ENCODE results near the gene NCLN. TPM values are rescaled to one million over a fixed set of nuclear protein-coding genes. Genes with fewer than 3 reads are reported as not detected.
"Not testable (repeated sequence)": the region's sequence is repeated elsewhere in the genome, so short reads cannot be mapped to it uniquely, and the experiment has no call there.

NCLN gene
- total RNA-seq, 1 experiment from 2014 or later = 143 TPM

DNA sequence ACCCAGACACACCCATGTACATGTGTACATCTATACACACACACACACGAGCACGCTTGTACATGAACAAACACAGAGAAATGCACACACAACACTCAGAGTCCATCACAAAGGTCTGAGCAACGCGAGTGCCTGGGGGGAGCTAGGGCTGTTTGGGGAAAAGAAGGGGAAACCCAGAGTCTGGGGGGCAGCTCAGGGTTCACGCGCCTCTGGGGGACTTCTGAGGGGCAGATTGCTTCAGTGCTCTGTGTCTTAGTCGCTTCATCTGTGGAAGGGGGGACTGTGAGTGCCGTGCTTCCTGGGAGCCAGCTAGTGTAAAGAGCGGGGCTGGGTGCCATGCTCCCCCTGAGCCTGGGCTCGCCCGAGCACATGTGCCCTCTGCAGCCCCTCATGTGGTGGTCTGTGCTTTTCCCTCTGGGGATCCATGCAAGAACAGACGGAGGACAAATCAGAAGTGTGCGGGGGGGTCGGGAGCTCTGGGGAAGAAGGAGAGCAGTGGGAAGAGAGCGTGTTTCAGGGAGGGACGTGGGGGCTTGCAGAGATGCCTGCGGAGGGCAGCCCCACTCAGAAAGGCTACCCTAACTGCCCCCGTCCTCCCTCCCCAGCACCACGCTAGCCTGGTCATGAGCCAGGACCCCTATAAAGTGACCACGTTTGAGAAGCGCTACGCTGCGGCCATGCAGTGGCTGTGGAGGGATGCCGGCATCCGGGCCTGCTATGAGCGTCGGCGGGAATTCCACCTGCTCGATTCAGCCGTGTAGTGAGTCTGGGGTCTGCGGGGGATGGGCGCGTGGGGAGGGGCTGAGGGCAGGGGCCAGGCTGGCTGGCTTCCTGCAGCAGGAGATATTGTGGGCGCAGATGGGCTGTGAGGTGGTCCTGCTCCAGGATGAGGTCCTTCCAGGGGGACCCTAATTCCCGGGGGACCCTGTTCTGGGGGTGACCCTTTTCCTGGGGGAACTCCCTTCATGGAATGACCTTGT, 35.9 kb upstream of the NCLN start:
- Histone ChIP-seq H3K4me1 (replicated peaks) (peaks cover 9% of the 10 kb centered on the region), H3K9me3 (replicated peaks) (no peaks in the 10 kb centered on the region), H3K4me3 (no peak overlapping the region), H3K27ac (no peak overlapping the region), H3K36me3 (0 out of 2 replicates have a peak, but pooled peaks cover 2% of the 10 kb centered on the region), H3K27me3 (replicated peaks) (no peaks in the 10 kb centered on the region)
- DNase-seq (ENCODE audit: low read depth in 1 of 2, low spot score in 2 of 2) = no peak

DNA sequence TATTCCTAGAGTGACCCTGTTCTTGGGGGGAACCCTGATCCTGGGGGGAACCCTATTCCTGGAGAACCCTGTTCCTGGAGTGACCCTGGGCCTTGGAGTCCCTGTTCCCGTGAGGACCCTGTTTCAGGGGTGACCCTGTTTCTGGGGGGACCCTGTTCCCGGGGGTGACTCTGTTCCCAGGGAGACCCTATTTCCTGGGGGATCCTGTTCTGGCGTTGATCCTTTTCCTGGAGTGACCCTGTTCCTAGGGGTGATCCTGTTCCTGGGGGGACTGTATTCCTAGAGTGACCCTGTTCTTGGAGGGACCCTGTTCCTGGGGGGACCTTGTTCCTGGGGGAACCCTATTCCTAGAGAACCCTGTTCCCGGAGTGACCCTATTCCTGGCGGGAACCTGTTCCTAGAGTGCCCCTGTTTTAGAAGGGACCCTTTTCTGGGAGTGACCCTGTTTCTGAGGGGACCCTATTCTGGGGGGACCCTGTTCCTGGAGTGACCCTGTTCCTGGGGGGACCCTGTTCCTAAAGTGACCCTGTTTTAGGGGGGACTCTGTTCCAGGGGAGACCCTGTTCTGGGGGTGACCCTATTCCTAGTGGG, 34.9 kb upstream of the NCLN start:
- no peak overlapping the region for H3K4me3 ChIP-seq
- no peaks in the 10 kb centered on the region for H3K27me3 ChIP-seq (replicated peaks)
- H3K4me1 ChIP-seq (replicated peaks) = peaks cover 19% of the 10 kb centered on the region
- no peaks in the 10 kb centered on the region for H3K9me3 ChIP-seq (replicated peaks)
- no peak overlapping the region for H3K27ac ChIP-seq
- DNase-seq (ENCODE audit: low read depth in 1 of 2, low spot score in 2 of 2) = no peak
- 0 out of 2 replicates have a peak, but pooled peaks cover 2% of the 10 kb centered on the region for H3K36me3 ChIP-seq

DNA sequence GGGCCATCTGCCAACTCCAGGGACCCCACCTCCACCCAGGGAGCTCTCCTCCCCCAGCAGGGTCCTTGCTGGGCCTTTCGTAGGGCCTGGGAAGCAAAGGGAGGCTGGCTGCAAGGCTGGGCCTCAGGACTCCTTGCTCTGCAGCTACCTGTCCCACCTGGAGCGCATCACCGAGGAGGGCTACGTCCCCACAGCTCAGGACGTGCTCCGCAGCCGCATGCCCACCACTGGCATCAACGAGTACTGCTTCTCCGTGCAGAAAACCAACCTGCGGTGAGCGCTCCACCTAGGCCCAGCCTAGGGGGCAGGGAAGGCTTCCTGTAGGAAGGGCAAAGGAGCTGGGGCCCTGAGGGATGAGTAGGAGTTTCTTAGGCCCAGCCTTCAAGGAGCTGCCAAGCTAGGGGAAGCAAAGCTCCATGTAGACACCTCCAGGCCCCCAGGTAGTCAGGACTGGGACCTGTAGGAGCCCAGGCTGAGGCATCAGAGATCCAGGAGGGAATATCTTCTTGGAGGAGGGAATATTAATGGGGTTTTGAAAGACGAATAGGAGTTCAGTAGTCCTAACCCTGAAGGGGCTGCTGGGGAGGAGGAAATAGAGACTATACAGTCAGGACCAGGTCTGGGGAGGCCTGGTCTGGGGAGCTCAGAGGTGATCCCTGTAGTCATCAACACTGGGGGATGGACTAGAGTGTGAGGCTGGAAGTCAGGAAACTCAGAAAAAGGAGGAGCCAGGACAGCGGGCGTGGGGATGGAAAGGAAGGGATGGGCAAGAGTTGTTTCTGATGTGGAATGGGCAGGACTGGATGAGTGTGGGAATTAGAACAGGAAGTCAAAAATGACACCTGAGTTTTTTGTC, 33.9 kb upstream of the NCLN start:
- H3K27me3 ChIP-seq (replicated peaks) = no peaks in the 10 kb centered on the region
- no peak for DNase-seq (ENCODE audit: low read depth in 1 of 2, low spot score in 2 of 2)
- 0 out of 2 replicates have a peak, but pooled peaks cover 2% of the 10 kb centered on the region for H3K36me3 ChIP-seq
- H3K27ac ChIP-seq = no peak overlapping the region
- no peak overlapping the region for H3K4me3 ChIP-seq
- H3K9me3 ChIP-seq (replicated peaks) = no peaks in the 10 kb centered on the region
- H3K4me1 ChIP-seq (replicated peaks) = peaks cover 20% of the 10 kb centered on the region

DNA sequence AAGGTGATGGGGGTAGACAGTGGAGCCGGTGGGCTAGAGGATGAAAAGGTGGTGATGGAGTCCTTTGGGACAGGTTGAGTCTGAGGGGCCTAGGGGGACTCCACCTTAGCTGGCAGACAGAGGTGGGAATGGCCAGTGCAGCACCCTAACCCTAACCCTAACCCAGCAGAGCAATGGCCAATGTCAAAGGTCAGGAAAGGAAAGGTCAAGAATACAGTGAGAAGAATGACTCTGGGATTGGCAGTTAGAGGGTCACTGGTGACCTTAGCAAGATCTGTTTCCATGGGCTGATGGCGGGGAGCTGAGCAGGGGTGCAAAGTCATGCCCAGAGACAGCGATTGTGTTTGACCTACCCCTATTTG, 33.3 kb upstream of the NCLN start:
- DNase-seq (ENCODE audit: low read depth in 1 of 2, low spot score in 2 of 2) = no peak
- H3K27ac ChIP-seq = no peak overlapping the region
- H3K27me3 ChIP-seq (replicated peaks) = no peaks in the 10 kb centered on the region
- no peak overlapping the region for H3K4me3 ChIP-seq
- H3K36me3 ChIP-seq = 0 out of 2 replicates have a peak, but pooled peaks cover 2% of the 10 kb centered on the region
- H3K4me1 ChIP-seq (replicated peaks) = peaks cover 20% of the 10 kb centered on the region
- no peaks in the 10 kb centered on the region for H3K9me3 ChIP-seq (replicated peaks)

DNA sequence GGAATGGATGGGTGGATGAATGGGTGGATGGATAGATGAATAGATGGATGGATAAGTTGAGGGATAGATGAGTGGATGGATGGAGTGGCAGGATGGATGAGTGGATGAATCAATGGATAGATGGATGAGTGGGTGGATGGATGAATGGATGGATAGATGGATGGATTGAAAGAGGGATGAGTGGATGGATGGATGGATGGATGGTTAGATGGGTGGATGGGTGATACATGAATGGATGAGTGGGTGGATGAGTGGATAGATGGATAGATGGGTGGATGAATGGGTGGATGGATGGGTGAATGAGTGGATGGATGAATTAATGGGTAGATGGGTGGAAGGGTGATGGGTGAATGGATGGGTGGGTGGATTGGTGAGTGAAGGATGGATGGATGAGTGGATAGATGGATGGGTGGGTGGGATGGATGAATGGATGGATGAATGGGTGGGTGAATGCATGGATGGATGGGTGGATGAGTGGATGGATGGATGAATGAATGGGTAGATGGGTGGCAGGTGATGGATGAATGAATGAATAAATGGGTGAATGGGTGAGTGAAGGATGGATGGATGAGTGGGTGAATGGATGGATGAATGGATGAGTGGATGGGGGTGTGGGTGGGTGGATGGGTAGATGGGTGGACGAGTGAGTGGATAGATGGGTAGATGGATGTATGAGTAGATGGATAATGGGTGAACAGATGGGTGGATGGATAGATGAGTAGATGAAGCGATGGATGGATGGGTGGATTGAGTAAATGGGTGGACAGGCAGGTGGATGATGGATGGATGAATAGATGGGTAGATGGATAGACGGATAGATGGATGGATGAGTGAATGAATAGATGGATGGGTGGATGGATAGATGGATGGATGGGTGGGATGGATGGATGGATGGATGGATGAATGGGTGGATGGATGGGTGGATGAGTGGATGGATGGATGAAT, 32.2 kb upstream of the NCLN start:
- no peak overlapping the region for H3K27ac ChIP-seq
- no peaks in the 10 kb centered on the region for H3K9me3 ChIP-seq (replicated peaks)
- DNase-seq (ENCODE audit: low read depth in 1 of 2, low spot score in 2 of 2) = no peak
- no peaks in the 10 kb centered on the region for H3K27me3 ChIP-seq (replicated peaks)
- H3K36me3 ChIP-seq = 0 out of 2 replicates have a peak, but pooled peaks cover 2% of the 10 kb centered on the region
- H3K4me3 ChIP-seq = no peak overlapping the region
- H3K4me1 ChIP-seq (replicated peaks) = peaks cover 16% of the 10 kb centered on the region

DNA sequence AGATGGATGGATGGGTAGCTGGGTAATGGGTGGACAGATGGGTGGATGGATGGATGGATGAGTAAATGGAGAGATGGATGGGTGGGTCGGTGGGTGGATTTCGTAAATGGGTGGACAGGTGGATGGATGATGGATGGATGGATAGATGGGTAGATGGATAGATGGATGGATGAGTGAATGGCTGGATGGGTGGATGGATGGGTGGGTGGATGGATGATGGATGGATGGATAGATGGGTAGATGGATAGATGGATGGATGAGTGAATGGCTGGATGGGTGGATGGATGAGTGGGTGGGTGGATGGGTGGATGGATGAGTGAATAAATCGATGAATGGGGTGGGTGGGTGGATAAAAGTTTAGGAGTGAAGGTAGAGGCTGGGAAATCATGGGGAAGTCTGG, 31.3 kb upstream of the NCLN start:
- Histone ChIP-seq H3K4me3 (peak overlapping the region; percentile 24), H3K4me1 (replicated peaks) (peaks cover 16% of the 10 kb centered on the region), H3K27ac (peak overlapping the region; percentile 94)
- H3K36me3 ChIP-seq; H3K27me3 ChIP-seq (replicated peaks); H3K9me3 ChIP-seq (replicated peaks); DNase-seq (ENCODE audit: low read depth in 1 of 2, low spot score in 2 of 2): not testable (repeated sequence)

DNA sequence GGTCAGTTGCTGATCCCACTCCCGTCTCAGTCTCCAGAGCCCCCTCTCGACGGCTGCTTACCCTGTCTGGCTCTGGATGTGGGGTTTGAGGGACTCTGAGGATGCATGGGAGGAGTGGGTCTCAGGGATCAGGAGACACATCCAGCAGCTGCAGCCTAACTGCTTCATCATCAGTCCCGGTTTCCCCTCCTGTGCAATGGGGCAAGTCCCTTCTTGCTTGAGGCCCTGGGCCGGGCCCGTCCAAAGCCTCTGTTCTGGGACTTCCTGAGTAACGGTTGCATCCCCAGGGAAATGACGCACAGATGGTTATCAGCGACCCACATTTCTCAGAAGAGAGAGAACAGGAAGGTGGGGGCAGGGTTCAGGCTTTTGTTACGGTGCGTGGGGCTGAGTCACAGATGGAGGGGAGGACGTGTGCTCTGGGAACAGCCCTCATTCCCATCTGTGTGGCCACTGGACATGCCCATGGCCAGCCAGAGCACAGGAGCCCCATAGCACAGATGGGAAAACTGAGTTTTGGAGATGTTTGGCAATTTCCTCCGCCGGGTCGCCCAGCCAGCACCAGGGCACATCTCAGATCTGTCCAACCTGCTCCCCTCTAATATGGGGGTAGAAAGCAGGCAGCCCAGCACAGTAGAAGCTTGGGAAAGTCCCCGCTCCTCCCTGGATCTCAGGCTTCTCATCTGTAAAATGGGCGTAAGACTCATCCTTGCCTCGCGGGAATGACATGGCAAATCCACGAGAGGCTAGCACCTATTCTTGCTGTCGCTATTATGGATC, 30.6 kb upstream of the NCLN start:
- Histone ChIP-seq H3K4me3 (peak overlapping the region; percentile 24), H3K27ac (peak overlapping the region; percentile 94), H3K9me3 (replicated peaks) (no peaks in the 10 kb centered on the region), H3K36me3 (0 out of 2 replicates have a peak, but pooled peaks cover 2% of the 10 kb centered on the region), H3K4me1 (replicated peaks) (peaks cover 16% of the 10 kb centered on the region), H3K27me3 (replicated peaks) (no peaks in the 10 kb centered on the region)
- DNase-seq (ENCODE audit: low read depth in 1 of 2, low spot score in 2 of 2) = peak; percentile 99 to 100

DNA sequence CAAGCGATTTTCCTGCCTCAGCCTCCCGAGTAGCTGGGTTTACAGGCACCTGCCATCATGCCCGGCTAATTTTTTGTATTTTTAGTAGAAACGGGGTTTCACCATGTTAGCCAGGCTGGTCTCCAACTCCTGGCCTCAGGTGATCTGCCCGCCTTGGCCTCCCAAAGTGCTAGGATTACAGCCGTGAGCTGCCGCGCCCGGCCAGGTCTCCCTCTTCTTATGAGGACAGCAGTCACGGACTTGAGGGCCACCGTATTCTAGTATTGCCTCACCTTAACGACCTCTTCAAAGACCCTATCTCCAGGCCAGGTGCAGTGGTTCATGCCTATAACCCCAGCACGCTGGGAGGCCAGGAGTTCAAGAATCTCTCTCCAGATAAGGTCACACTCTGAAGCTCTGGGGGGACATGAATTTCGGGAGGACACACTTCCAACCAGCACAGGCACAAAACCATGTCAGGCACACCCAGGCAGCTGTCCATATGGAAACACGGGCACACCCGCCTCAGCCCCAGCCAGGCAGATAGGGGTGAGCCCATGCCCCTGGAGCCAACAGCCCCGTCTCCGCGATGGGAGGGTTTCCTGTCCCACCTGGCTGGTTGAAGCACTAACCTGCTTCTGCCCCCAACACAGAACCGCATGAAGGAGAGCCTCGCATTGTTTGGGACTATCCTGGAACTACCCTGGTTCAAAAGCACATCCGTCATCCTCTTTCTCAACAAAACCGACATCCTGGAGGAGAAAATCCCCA, 28.5 kb upstream of the NCLN start:
- Histone ChIP-seq H3K9me3 (replicated peaks) (no peaks in the 10 kb centered on the region), H3K4me3 (no peak overlapping the region), H3K36me3 (0 out of 2 replicates have a peak, but pooled peaks cover 2% of the 10 kb centered on the region), H3K4me1 (replicated peaks) (peaks cover 16% of the 10 kb centered on the region), H3K27ac (no peak overlapping the region), H3K27me3 (replicated peaks) (no peaks in the 10 kb centered on the region)
- DNase-seq (ENCODE audit: low read depth in 1 of 2, low spot score in 2 of 2) = no peak

DNA sequence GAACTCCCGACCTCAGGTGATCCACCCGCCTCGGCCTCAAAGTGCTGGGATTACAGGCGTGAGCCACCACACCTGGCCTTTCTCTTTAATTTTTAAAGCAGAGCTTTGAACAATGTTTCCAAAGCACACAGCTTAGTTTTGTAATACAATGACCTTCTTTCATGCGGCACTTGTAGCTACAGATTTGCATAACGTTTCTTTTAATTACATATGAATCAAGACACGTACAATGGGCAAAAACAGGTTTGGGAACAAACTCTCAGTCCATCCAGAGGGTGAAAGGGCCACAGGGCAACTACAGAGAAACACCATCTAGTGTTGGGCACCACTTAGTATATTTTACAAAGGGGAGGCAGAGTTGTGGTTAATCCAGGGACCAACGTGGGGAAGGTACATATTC, 26.2 kb upstream of the NCLN start:
- Histone ChIP-seq H3K27me3 (replicated peaks) (no peaks in the 10 kb centered on the region), H3K9me3 (replicated peaks) (no peaks in the 10 kb centered on the region), H3K4me1 (replicated peaks) (peaks cover 26% of the 10 kb centered on the region), H3K36me3 (no peaks in the 10 kb centered on the region), H3K27ac (no peak overlapping the region), H3K4me3 (no peak overlapping the region)
- no peak for DNase-seq (ENCODE audit: low read depth in 1 of 2, low spot score in 2 of 2)

DNA sequence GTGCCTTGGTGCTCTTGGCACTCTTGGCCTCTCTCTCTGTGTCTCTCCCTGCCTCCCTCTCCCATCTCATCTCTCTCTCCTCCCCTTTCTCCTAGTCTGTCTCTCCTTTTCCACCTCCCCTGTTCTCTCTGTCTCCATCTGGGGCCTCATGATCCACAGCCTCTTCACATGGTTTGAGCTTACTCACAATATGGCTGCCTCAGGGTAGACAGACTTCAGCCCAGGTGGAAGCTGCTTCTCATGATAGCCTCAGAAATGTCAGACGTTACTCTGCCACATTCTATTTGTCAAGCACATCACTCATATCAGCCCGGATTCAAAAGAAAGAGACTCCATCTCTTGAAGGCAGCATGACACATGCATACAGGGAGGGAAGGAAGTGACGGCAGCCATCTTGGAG, 25.5 kb upstream of the NCLN start:
- H3K4me3 ChIP-seq = no peak overlapping the region
- no peaks in the 10 kb centered on the region for H3K9me3 ChIP-seq (replicated peaks)
- H3K27ac ChIP-seq = no peak overlapping the region
- no peaks in the 10 kb centered on the region for H3K27me3 ChIP-seq (replicated peaks)
- DNase-seq (ENCODE audit: low read depth in 1 of 2, low spot score in 2 of 2) = no peak
- H3K4me1 ChIP-seq (replicated peaks) = peaks cover 19% of the 10 kb centered on the region
- H3K36me3 ChIP-seq = no peaks in the 10 kb centered on the region

DNA sequence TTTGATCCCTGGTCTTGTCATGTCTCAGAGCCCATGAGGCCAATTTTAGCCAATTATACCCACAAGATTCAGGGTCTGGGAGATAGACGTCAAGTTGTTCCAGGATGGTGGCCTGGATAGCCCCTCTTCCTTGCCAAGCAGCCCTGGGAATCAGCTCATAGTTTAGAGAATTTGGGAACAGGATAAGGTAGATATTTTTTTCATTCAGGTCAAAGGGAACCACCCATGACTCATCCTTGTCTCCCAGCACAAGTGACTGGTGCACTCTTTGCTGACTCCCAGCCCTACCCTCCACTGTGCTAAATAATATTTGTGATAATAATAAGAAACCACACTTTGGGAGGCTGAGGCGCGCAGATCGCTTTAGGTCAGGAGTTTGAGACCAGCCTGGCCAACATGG, 24.3 kb upstream of the NCLN start:
- Histone ChIP-seq H3K4me3 (no peak overlapping the region), H3K27me3 (replicated peaks) (no peaks in the 10 kb centered on the region), H3K27ac (no peak overlapping the region), H3K9me3 (replicated peaks) (no peaks in the 10 kb centered on the region), H3K36me3 (no peaks in the 10 kb centered on the region), H3K4me1 (replicated peaks) (peaks cover 12% of the 10 kb centered on the region)
- no peak for DNase-seq (ENCODE audit: low read depth in 1 of 2, low spot score in 2 of 2)
